ENCODE results near the gene DNAJB1.

DNAJB1 gene

GRCh38 chr19:14472202-14472938, 45.8 kb downstream of the DNAJB1 start:
- peak; percentile 35 to 43 for DNase-seq

- DNase-seq: no peak
Measured at GRCh38 chr19:14471436-14472187, 46.6 kb downstream of the DNAJB1 start.

GRCh38 chr19:14470031-14470876, 47.9 kb downstream of the DNAJB1 start:
- DNase-seq: no peak

GRCh38 chr19:14467816-14468215, 50.4 kb downstream of the DNAJB1 start:
- DNase-seq: no peak

GRCh38 chr19:14467391-14467790, 50.8 kb downstream of the DNAJB1 start:
- no peak for DNase-seq

Data from SHP77 (cell line).